Activated effector memory CD4-positive, alpha-beta T cell treated with Interleukin-2 at 50 U/mL for 16 hours (primary cell): ENCODE data around the gene CDKN2B-AS1.

ENCODE experiments used
- DNase-seq: peaks from one replicate; pipeline ENCODE4 v3.0.0-alpha.2; 2020

The CDKN2B-AS1 gene

DNA sequence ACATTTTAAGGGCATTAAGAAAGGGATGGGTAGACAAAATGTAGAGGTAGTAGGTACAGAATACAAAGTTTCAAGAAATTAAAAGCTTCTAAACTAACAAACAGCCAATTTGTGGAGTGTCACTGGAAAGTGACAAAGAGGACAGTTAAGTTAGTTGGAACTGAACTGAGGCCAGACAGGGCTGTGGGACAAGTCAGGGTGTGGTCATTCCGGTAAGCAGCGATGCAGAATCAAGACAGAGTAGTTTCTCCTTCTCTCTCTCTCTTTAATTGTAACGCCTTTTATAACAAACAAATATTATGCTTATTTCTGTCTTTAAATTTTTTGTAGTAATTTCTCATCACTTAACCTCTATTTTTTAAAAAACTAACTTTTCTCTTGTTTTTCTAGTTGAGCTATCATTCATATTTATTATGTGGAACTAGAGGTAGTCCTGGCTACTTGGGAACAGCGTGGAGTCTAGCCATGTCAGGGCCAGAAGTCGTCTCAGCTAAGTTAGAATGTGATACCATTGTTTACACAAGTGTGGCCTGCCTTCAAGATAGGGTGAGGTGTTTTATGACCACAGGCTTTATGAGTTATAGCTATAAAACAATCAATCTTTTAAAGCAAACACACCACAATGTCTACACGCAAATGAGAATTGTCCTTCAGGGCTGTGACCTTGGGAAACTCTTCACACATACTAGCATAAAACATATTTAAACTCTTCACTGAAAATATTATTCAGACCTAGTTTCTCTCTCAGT lies 129.8 kb downstream of the CDKN2B-AS1 start:
- DNase-seq: no peak

DNA sequence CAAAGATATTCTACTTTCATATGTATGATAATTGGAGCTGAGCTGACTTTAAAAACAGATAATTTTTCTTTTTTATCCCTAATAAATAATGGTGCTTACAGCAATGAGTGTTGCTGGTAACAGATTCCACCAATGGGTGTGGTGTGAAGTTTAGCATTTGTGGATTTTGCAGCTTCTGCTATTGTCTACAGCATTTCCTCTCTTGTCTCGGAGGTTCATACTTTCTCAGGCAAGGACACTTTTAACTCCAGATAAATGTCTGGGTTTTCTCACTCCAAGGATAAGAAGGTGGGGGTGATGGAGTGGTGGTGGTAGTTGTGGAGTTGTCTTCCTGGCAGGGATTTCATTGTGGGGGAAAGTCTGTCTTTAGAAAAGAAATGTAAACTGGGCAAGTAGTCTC lies 134.5 kb downstream of the CDKN2B-AS1 start:
- DNase-seq: no peak

DNA sequence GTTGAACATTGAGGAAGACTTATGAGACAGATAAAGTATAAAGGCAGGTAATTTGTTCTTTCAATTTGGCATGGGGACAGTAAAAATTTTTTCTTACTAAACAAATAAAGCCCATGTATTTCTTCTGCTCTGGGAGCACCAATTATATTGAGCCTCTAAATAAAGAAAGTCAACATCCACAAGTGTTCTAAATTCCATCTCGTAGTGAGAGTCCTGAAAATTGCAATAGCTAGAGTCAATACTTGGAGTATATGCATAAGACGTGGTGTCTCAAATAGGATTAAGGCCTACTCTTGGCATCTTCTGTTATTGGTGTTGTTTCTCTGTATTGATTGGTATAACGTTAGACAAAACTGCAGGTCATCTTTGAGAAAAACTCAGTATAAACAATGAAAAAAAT lies 135.0 kb downstream of the CDKN2B-AS1 start:
- no peak for DNase-seq

DNA sequence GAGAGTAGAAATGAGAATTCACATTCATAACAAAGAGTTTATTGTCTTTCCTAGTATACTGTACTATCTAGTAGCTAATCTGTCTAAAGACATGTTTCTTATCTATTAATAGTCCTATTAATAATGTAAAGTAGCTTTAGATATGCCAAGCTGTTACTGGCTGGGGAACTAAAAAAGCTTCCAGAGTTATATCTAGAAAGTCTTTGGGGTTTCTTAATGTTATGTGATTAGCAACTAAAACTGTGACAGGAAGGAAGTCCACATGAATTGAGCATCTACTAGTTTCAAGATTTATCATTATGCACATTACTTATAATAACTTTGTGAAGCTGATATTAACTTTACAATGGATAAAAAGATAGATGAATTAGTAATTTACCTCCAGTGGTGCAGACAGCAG lies 137.2 kb downstream of the CDKN2B-AS1 start:
- no peak for DNase-seq

DNA sequence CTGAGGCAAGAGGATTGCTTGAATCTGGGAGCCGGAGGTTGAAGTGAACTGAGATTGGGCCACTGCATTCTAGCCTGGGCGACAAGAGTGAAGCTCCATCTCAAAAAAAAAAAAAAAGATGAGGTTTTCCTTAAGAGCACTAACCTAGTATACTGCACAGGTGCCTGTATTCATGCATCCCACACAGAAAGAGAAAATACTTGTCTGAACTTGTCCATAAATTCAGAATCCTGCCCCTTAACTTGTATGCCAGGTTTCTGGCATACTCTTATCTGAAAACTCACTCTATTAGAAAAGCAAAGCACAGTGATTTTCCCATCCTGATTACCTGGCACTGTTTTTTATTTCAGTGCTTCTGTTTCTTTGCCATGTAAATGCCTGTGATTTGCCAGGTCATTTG lies 139.8 kb downstream of the CDKN2B-AS1 start:
- no peak for DNase-seq

DNA sequence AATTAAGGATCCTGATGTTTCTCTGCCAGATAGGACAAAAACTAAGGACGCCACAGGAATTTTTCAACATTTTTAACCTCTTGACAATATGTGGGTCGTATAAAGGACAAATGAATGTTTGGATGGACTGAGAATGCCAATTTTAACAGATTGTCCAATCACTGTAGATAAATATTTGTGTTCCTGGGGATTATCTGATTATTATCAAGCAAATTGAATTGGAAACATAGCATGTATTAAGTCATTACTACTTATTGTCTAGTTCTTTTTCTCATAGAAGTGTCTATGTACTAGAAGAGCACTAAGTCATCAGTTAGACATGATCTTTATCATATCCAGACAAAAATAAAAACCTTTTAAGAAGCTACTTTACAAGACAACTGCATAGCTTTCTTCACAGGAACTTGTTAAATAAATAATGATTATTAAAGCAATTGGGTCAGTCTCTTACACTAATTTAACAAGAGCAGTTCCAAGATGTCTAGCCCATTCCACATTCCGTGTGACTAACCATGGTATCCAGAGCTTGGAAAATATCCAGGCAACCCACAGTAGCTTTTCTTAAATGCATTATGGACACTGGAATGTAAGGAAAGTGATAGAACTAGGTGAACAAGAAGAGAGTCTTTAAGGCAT lies 142.0 kb downstream of the CDKN2B-AS1 start:
- DNase-seq: no peak

DNA sequence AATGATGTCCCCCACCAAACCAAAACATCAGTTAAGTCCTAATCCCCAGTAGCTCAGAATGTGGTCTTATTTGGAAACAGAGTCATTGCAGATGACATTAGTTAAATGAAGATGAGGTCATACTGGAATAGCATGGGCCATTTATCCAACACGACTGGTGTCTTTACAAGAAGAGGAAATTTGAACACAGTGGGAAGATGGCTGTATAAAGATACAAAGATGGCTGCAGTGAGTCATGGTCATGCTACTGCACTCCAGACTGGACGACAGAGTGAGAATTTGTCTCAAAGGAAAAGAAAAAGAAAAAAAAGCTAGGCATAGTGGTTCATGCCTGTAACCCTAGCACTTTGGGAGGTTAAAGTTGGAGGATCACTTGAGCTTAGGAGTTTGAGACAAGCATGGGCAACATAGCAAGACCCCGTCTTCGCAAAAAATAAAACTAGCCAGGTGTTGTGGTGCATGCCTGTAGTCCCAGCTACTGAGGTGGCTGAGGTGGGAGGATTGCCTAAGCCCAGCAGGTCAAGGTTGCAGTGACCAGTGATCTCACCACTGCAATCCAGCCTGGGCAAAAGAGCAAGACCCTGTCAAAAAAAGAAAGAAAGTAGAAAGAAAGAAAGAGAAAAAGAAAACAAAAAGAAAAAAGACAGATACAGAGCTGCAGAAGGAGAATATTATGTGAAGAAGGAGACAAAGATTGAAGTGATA lies 144.5 kb downstream of the CDKN2B-AS1 start:
- no peak for DNase-seq

DNA sequence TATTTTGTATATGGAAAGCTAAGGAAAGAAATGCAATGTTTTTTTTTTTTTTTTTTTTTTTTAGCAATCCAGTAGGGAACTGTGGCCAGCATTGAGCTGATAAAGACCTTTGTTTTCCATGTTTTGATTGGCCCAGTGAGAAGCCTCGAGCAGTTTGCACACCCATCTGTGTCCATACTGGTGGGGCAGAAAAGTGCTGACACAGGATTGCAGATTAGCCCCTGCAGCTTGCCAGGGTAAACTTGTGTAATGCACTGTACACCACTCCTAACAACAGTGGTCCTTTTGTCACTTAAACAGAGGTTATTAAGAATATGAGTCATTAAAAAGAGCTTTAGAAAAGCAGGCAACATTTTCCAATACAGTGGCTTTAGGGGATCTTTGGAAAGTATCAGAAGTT lies 147.3 kb downstream of the CDKN2B-AS1 start:
- DNase-seq: no peak

DNA sequence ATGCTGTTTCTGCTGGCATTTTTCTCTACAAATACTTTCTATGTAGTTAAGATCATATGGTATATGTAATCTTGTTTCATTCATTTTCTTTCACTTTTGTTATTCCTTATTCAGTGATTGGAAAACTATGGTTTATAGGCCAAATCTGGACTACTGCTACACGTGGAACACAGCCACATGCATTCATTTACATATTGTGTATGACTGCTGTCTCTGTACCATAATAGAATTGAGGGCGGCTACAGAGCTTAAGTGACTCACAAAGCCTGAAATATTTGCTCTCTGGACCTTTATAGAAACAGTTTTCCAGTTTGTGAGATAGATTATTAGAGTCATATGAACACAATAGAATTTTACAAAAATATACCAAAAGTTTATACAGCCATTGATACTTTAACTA lies 148.1 kb downstream of the CDKN2B-AS1 start:
- no peak for DNase-seq

DNA sequence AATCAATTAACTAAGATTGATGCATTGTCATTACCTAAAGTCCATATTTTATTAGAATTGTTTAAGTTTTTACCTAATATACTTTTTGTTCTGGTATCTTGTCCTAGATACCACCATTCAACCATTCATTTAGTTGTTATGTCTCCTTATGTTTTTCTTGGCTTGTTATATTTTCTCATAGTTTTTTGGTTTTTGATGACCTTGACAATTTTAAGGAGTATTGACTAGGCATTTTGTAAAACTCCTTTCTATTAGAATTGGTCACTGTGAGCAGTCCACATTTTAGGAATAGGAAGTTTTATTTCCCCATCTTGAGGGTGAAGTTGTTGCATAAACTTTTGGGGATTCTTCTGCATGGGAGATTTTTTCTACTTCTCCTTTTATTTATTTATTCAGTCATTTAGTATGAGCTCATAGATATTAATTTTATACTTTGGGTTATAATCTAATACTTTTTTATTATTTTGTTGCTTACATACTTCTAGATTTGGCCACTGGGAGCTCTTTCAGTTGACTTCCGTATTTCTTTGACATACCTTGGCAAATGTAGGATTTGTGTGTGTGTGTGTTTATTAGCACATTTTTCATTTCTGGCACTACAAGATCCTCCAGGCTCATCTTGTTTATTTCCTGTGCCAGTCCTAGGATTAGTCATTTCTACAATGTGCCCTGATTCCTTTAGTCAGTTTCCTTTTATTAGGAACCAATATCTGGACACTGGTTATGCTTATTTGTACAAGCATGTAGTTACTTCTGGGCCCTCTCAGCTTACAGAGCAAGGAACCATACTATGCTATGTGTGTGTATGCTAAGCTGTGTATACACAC lies 149.4 kb downstream of the CDKN2B-AS1 start:
- DNase-seq: no peak

DNA sequence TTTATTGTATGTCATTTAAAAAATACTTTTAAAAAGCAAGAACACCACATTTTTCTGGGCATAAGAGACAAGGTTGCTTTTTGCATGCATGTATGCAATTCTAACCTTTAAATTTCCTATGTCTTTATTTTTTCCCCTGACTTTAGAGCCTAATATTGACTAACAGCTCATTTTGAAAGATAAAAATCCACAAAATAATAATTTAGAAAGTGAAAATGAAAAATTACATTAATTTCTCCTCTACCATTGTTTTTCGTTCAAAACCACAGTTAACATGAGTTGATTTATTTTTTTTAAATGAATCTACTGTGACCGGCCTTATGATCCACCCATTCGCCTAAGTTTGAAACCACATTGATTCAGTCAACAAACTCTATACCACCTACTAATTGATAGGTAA lies 152.0 kb downstream of the CDKN2B-AS1 start:
- no peak for DNase-seq

DNA sequence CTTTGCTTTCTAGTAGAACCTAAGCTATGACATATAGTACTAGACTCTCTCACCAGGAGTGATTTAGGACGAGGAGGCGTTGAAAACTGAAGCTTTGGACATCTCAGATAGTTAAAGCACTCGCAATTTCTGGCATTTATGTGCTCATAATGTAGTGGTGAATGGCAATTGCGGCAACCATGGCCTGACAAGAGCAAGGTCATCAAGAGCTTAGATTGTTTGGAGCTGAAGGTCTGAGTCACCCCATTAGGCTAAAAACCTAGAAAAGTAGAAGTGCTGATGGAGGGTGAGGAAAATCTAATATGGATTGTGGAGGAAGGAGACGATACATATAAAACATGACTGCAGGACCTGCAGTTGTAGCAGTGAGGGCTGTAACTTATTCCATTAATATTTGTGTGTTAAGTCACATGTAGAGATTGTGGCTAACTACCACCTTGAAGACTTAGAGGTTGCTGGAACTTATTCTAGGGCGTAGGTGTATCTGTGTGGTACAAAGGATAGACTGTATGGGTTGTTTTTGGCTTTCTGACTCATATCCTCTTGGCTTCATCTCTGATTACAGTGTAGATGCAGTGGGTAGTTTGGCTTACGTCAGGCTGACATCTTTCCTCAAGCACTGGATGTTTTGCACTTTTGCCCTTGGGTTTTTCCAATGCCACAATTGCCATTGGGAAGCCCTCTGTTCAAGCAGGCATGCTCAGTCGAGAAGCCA lies 153.4 kb downstream of the CDKN2B-AS1 start:
- DNase-seq: no peak

DNA sequence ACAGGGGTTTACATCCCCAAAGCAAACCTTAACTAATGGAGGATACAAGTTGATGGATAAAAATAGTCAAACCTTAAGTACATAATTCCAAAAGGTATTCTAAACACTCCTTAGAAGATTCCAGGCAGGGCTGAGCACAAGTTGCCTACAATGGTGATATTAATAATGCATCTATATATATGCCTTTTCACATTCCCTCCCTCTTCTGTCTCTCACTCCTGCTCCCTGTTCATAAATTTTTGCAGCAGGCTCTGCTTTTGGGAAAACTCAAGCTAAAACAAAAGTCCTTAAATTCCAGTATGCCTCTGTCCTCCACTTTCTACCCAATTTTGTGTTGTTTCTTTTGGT lies 153.9 kb downstream of the CDKN2B-AS1 start:
- DNase-seq: no peak

DNA sequence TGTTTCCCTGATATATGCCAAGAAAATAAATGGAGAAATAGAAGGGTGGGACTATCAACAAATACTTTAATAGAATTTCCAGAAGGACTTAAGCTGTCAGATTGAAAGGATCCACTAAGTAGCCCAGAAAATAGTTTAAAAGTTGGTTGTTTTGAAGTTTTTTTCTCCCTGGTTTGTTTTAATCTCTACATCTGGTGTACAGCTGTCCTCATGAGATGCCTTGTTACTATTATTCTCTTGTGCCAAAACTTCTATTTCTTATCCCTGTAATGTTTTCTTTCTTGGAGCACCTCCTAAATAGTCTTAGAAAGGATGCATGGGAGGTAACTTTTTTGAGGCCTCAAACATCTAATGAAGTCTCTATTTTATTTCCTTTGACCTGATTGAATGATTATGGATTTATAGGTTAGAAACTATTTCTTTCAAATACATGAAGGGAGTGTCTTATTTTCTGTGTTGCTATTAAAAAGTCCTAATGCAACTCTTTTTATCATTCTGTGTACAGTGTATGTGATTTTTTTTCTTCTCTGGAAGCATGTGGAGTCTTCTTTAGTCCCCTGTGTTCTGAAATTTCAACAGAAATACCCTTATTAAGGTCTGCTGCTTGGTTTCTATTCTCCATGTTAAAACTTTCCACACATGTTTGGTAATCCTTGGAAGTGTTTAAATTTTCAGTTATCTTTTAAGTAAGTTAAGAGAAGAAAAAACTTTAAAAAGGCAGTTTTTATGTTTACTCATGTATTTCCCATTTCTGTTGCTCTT lies 154.5 kb downstream of the CDKN2B-AS1 start:
- DNase-seq: no peak

DNA sequence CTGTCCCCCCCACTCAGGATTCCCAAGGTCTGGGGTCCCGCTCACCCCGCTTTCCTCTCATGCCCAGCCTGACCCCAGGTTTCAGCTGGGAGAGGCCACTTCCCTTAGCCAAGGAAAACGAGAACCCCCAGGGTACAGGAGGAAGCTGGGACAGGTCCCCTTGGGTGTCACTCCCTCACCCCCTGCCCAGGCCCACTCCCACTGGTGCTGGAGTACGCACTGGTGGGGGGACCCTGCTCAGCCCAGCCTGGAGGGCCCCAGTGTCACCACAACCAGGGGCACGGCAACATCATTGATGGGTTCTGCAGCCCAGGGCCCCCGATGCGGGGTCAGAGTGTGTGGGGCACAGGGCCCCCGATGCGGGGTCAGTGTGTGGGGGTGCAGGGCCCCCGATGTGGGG lies 159.5 kb downstream of the CDKN2B-AS1 start:
- no peak for DNase-seq

DNA sequence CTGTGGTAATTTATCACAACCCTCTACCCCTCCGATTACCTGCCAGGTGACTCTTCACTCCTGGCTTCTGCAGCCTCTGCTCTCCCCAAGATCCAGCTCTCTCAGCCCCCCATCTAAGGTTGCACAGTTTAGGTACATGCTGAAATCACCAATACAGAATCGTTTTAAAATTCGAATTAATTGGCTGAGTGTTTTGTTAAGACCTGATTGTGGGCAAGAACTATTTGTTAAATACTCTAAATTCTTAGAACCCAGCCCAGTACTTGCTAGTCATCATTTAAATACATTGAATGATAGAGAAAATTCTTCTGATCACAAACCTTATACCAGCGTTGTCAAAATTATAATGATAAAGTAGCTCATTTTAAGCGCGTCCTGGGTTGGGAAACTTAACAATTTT lies 162.0 kb downstream of the CDKN2B-AS1 start:
- no peak for DNase-seq

DNA sequence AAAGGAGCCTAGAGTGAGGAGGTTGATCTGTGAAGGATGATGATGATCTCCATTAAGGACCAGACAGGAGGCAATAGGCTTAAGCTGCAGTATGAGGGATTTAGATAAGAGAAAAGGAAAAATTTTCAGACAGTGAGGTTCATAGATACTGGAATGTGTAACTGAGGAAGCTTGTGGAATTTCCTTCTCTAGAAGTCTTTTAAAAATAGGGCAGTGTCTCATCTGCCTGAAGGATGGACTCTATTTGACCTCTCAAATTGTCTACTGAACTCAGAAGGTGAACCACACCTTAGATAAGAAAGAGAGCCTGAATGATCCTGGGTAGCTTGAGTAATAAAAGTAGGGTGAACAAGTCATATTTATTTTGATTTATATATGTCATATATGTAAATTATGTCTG lies 162.7 kb downstream of the CDKN2B-AS1 start:
- no peak for DNase-seq

DNA sequence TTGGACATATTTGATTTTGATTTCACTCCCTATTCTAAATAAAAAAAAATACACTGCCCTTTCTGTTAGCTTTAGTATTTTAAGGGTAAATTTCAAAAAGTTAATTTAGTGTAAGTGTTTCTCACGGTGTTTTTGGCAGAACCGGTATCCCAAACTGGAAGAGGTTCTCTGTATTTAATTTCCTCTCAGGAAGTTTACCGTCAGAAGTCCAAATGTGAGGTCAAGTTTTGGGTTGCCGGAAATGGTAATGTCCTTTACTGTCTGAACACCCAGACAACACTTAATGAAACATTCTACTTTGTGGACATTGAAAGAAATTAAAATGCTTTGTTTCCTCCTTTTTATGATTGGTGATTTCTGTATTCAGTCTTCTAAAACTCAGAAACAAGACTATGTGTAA lies 163.2 kb downstream of the CDKN2B-AS1 start:
- no peak for DNase-seq

DNA sequence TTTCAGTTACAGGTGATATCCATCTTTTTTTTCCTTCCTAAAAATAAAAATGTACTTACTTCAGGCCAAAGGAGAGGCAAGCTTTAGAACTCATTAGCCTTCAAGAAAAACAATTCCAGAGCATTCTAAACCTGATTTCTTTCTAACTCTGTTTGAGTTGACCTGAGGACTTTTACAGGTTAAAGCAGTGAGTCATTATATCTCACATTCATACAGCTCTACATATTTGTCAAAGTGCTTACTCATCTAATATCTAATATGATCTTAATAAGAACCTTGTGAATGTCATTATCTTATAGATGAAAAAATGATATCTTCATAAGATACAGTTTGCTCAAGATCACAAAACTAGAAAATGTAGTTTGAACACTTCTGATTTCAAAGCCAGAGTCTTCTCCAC lies 163.7 kb downstream of the CDKN2B-AS1 start:
- DNase-seq: no peak

DNA sequence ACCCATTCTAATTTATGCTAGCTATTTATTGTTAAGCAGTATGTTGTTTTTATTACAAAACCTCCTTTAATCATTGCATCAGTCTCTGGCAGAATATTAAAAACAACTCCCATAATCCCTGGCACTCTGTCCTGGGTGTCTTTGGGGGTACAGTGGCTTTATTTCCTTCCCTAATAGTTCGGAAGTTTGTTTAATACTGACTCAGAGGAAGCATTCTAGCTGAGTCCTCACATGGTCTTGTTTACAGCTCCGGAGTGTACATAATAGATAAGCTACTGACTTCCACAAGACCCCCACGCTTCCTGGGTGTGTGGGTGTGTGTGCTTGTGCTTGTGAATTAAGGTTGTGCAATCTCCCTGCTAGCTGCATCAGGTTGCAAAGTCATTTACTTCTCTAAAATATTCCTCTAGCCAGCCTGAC lies 164.3 kb downstream of the CDKN2B-AS1 start:
- no peak for DNase-seq

DNA sequence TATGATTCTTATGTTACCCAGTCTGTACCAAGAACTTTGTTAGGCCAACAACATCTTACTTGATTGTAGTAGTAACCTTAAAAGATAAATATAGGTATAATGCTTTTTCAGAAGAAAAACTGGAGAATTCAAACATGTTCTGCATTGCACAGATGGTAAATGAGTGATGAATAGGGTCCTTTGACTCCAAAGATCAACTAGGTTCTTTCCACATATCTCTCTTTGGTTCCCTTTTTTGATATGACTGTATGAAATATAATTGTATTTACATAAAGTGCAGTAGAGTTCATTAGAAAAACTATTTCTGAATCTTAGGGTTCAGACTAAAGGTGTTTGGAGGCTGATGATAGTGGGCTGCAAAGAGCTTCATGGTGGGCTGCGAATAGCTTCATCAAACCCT lies 165.0 kb downstream of the CDKN2B-AS1 start:
- no peak for DNase-seq

DNA sequence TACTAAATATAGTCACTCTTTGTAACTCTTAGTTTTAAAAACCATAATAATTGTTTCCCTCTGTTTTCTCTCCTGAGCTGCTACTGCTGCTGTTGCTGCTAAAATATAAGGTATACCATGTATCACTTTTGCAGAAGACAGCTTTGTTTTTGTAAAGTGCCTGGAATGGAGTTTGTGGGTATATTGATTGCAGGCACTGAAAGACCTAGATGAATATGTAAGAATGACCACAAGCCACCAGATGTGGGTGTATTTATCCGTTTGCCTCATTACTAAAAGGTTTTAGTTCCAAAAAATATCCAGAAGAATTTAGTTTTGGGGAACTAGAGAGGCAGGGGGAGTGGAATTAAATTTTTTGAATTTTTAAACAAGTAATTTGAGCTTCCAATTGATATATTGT lies 165.6 kb downstream of the CDKN2B-AS1 start:
- no peak for DNase-seq
